T-helper 1 cell treated with Interleukin-12 subunit alpha and Interleukin-12 subunit beta and Interleukin-4 antibody, amounts not matched to agents 30 μg/mL and 1 μg/mL, for 36 hours (primary cell): ENCODE results near the gene UPF2.

ENCODE experiments used
- H3K27ac Mint-ChIP-seq: one replicate; pipeline ENCODE4 v1.8.0; 2021; ENCODE audit warnings: mild to moderate bottlenecking, mixed read lengths
- H3K27me3 Mint-ChIP-seq: one replicate; pipeline ENCODE4 v1.8.0; 2021; ENCODE audit warnings: low read depth, mixed read lengths
- H3K36me3 Mint-ChIP-seq: one replicate; pipeline ENCODE4 v1.8.0; 2021; ENCODE audit warnings: low read depth, mixed read lengths
- H3K4me1 Mint-ChIP-seq: one replicate; pipeline ENCODE4 v1.8.0; 2021; ENCODE audit warnings: low read depth, mixed read lengths
- H3K4me3 Mint-ChIP-seq: one replicate; pipeline ENCODE4 v1.8.0; 2021; ENCODE audit warnings: mild to moderate bottlenecking, moderate library complexity, mixed read lengths
- H3K9me3 Mint-ChIP-seq: one replicate; pipeline ENCODE4 v1.8.0; 2021; ENCODE audit warnings: mixed read lengths

UPF2 gene

DNA sequence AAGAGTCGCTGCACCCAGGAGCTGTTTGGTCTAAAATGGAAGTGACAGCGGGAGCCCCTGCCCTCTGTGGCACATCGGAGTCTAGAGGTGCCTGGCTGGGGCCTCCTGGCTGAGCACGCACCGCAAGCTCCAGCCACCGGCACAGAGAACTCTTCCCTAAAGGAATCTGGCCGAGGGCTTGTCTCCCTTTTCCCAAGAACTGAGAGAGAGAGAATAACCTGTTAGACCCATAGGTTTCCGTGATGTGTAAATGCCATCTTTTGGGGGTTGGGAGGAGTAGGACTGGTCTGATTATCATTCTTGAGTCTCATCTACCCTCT, 172.2 kb downstream of the UPF2 start:
- Mint-ChIP-seq H3K27ac (no peak overlapping the region), H3K36me3 (no peaks in the 10 kb centered on the region), H3K9me3 (no peaks in the 10 kb centered on the region), H3K4me1 (peaks cover 13% of the 10 kb centered on the region), H3K4me3 (no peak overlapping the region), H3K27me3 (peaks cover 64% of the 10 kb centered on the region)
